Measurements from ENCODE around the gene SYNE3. TPM values are rescaled to one million over a fixed set of nuclear protein-coding genes. Genes with fewer than 3 reads are reported as not detected.

SYNE3 gene
- total RNA-seq, 1 donor from 2014 or later, result 11.5 TPM

- DNase-seq (ENCODE audit: low read depth, low spot score), result no peak
Observed at GRCh38 chr14:95489214-95490137, 27.0 kb downstream of the SYNE3 start.

- no peak for DNase-seq (ENCODE audit: low read depth, low spot score)
Observed at GRCh38 chr14:95488376-95489213, 27.9 kb downstream of the SYNE3 start.

DNA sequence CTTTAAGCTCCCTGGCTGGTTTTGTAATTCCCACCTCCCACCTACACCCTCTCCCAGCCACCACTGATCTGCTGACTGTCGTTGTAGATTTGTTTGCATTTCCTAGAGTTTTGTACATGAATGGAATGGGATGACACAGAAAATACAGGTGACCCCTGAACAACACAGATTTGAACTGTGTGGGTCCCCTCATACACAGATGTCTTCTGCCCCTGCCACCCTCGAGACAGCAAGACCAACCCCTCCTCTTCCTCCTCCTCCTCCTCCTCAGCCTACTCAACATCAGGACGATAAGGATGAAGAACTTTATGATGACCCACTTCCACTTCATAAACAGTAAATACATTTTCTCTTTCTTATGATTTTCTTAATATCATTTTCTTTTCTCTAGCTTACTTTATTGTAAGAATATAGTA lies 28.8 kb downstream of the SYNE3 start:
- DNase-seq (ENCODE audit: low read depth, low spot score), result no peak

DNA sequence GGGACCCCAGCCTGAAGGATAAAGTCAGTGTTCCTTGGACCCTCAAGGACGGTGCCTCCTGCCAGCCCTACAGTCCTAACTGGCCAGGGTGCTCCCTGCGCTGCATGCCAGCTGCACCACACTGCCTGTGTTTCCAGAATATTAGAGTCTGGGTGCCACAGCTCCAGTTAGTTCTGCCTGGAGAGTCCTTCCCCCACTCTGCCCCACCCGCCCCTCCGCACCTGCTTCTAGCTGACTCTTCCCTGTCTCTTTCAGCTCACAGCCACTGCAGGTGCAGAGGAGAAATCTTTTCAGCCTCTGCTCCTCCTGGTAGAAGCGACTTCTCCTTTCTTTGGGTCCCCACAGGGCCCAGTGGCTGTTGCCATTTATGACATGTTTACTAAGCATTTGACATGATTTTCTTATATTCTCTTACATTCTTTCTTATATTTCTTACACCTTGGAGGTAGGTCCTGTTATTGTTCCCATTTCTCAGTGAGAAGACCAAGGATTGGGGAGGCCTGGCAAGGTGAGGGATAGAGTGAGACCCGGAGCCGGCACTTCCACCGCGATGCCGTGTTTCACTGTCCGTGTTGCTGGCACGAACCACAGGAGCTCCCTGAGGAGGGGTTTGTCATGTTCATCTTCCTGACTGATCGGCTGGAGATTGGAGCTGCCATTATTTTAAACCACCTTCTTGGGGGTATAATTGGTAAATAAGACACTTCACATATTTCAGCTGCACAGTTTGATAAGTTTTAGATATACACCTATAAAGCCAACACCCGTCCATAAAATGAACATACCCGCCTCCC lies 29.4 kb downstream of the SYNE3 start:
- no peak for DNase-seq (ENCODE audit: low read depth, low spot score)

DNA sequence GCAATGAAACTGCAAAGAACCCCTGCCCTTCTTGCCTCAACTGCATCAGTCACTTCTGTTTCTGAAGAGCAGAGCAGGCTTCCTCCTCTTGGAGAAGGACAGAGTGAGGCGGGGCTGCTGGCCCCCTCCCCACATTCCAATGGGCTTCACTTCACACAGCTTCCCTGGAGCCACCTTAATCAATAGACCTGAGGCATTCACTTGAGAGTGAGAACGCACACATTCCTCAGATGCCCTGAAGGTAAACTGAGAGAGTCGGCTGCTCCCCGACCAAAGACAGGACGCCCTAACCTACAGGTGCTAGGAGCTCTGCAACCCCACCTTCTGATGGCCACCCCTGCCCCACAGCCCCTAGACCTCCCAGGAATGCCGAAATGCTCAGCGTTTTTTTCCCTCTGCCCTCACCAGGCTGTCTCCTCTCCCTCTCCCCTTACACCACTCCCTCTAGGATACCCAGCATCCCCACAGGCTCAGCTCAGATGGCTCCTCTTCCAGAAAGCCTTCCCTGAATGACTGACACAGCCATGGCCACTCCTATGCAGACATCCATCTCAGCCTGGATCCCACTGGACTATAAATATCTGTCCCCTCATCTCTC lies 31.1 kb downstream of the SYNE3 start:
- DNase-seq (ENCODE audit: low read depth, low spot score), result no peak

DNA sequence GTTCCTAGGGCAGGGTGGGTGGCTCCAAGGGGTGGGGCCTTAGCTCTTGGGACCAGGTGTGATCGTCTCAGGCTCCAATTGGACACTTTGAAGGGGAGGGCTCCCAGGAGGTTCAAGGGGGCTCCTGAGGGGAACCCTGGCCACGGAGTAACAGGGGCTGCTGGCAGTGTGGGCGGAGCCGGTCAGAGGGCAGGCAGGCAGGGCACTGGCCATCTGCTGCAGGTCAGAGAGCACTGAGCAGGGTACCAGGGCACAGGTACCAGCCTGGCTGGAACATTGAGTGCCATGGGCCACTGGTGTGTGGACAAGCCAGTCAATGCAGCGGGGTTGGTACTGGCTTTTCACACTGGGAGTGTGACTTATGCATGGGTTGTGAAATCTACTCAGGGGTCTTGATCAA lies 32.2 kb downstream of the SYNE3 start:
- no peak for DNase-seq (ENCODE audit: low read depth, low spot score)

DNA sequence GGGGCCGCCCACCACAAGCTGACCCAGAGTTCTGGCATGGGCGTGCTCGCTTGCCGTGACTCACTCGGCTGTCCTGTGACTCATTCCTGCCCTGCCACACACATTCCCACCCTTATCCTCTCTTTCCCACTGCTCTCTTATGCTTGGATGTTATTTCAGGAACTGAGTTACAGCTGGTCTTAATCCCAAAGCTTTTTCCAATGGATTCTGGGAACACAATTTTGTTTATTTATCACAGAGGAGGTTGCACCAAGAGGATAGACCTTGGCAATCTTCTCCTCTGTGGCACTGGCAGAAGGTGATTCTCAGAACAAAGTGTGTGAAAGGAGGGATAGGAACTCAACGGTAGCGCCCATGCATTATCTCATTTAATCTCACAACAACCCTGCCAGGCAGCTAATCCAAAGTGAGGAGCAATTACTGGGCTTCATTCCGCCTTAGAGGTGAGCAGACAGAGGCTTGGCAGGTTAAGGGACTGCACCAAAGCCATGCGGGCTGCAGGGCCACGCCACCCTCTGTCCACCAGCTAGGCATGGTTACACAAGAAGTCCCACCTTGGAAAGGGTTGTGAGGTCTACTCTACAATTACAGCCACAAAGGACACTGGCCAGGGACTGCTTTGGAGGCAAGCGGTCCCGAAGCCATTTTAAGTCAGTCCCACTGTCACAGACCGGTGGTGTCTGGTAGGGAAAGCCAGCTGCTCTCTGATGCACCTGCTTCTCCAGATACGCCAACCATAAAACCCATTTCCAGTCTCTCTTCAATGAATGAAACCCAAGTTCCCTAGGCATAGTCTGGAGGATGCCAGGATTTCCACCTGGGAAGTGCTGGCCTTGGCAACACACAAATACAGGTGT lies 32.9 kb downstream of the SYNE3 start:
- peak; percentile 89 for DNase-seq (ENCODE audit: low read depth, low spot score)

GRCh38 chr14:95482627-95483308 lies 33.7 kb downstream of the SYNE3 start:
- DNase-seq (ENCODE audit: low read depth, low spot score), result no peak

DNA sequence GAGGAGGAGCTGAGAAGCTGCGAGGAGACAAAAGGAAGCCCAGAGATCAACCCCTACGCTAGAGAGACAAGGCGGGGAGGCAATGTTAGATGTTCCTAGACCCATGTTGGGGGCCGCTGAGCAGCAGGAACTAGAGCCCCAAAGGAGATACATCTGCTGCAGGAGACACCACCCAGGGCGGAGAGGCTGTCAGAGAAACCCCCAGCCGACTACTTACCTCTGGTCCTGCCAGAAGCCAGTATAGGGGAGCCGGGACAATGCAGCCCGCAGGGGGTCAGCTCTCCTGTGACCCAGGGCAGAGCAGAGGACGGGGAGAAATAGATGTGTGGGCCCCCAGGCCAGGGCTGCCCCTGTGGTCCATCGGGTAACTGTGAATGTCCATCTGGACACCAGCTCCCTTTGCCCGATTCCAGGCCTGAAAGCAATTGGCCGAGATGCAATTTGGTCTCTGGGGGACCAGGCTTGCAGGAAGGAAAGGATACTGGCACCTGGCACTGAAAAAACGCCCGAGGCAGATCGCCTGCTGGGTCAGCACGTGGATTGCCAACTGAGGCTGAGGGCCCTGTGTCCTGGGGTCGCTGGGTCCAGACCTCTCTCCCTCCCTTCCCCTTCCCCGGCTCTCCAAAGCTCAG lies 34.9 kb downstream of the SYNE3 start:
- DNase-seq (ENCODE audit: low read depth, low spot score), result no peak

DNA sequence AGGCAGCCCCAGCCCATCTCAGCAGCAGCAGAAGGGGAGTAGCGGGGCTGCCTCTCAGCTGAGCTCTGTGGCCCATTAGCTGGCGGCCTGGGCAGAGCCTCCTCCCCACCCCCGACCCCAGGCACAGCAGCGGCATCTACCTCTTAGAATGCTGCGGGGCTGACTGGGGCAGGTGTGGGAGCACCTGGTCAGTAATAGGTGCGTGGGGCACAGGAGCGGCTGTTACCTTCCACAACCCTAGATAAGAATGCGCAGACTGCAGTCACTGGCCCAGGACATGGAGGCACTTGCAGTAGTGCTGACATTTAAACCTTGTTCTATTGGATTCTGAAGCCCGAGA lies 35.6 kb downstream of the SYNE3 start:
- DNase-seq (ENCODE audit: low read depth, low spot score), result no peak

DNA sequence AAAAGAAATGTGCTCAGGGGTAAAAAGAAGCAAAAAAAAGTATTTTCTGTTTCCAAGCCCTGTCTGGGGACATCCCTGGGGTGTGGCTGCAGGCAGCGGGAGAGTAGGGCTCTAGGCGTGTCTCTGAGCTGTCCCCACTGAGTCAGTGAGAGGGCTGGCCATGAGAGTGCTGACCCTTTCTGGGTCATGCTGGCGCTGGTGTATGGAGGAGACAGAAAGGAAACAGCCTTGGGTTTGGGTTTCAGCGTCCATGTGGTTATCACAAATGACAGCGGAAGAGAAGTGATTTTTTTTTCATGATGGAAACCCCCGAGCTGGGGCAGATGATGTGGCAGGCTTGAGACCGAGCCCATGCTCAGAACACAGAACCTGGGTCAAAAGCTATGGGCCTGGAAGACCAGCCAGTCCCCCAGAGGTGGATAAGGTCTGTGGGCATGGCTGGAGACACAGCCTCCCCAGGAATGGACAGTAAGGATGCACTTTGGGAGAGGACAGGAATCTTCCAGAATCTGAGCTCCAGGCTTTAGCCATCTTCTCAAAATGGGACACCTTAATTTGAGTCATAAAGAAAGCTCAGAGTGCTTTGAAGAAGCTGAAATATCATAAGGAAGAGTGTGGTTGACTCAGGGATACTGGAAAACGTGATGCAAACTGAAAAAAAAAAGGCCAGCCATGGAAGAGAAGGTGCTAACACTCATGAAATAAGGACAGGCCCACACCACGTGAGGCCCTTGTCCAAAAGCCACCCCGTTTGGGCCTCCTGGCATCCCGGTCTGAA lies 36.2 kb downstream of the SYNE3 start:
- DNase-seq (ENCODE audit: low read depth, low spot score), result no peak

GRCh38 chr14:95479494-95479893 lies 37.0 kb downstream of the SYNE3 start:
- no peak for DNase-seq (ENCODE audit: low read depth, low spot score)

DNA sequence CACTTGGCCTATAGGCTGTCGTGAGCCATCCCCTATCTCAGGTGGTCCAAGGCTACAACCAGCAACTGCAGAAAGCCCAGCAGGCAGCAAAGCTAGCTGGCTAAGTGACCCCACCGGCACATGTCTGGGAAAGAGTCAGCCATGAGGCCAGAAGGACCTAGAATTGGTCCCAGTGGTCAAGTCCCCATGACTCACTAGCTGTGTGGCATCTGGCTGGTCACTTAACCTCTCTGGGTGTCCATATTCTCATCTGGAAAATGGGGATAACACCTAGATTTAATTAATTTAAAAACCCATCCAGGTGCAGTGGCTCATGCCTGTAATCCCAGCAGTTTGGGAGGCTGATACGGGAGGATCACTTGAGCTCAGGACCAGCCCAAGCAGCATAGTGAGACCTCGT lies 37.6 kb downstream of the SYNE3 start:
- DNase-seq (ENCODE audit: low read depth, low spot score), result no peak

DNA sequence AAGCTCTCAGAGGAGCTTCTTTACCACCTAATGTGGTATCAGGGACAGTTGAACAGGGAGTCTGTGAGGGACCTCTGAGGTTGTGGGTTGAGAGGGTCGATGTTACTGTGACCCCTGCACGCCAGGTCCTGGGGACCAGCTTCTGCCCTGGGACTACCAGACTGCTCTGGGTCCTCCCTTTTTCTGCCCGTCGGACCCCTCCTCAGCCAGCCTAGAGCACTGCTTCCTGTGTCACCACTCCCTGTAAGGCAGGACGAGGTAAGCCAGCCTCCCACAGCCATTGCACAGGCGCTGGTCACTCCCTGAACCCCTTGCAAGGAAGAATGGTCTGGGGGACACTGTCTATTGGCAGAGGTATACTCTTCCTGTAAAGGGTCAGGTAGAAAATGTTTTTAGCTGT lies 38.1 kb downstream of the SYNE3 start:
- no peak for DNase-seq (ENCODE audit: low read depth, low spot score)

DNA sequence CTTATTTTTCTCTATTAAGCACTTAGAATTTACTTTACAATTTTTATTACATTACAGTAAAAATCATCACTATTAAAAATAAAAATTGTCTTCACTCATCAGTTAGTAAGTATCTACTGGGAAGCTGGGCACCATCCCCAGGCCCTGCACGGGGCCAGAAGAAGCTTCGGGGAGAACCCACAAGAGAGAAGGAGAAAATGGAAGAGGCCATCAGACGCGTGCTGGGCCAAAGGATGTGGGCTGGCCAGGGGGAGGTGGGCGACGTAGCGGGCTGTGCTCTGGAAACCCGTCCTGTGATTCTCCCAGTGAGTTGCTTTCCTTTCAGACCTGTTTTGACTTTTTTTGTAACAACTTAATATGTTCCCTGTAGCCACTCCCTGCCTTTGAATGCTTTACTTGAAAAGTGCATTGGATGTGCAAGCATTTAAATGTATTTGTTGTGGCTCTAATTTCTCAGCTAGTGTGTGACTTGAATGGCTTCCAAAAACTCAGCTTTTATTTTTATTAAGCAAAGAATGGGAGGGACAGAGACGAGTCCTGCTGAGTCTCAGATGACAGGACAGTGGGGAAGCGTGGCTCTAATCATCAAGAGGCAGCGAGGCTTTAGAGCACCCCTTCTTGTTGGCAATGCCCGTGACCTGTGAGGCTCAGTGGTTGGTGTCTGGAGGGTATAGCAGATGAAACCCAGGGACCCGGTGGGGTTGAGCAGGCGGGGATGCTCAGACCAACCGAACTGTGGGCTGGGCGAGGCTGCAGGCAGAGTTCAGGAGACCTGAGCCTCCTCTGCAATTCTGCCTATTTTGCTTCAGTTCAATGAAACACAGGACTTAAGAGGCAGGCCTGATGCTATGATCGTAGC lies 38.8 kb downstream of the SYNE3 start:
- DNase-seq (ENCODE audit: low read depth, low spot score), result no peak

DNA sequence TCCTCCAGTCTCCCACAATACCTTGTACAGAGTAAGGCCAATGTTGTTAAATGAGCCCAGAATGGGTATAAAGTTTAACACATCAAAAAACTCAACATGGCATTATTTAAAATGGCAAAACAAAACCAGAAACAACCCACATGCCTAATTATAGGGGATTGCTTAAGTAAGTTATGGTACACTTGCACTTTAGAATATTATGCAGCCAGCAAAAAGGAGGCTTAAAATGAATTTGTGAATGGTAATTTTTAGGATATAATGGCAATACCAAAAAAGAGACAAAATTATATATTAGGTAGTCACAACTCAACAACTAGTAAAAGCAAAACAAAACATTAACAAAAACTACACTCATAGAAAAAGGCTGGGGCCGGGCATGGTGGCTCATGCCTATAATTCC lies 39.7 kb downstream of the SYNE3 start:
- no peak for DNase-seq (ENCODE audit: low read depth, low spot score)

DNA sequence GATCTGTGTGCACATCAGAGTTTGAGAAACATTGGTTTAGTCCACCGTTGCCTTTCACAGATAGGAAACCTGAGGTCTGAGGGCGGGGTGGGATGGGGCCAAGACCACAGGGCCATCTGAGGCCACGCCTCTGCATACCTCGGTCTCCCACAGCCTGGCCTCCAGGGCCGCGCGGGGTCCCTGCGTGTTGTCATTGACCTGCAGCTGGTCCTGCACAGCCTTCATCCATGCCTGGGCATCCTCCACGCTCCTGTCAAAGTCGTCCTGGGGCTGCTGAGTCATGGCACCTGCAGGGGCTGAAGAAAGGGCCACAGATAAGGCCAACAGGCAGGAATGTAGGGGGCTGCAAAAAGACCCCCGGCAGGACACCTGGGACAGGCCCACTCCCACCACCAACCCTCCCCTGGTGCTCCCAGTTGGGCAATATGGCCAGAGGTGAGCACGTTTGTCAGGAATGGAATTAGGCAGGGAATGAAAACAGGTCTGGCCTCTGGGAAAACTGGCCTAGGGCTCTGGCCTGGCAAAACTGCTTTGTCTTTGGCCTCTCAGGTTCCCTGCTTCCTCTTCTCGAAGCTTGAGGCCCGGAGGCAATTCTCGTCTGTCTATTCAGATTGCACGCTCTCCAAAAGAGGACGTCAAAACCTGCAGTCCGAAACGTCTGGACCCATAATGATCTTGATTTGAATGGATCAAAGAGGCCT lies 40.8 kb downstream of the SYNE3 start:
- no peak for DNase-seq (ENCODE audit: low read depth, low spot score)

Measured in pulmonary artery endothelial cell (primary cell).